HG03060 (cell line): ENCODE measurements around the gene ITPKB.

ENCODE experiments used
- ATAC-seq: cut with Tn5 transposase; IDR thresholded peaks from one replicate; pipeline ENCODE4 v1.9.1; 2021; ENCODE audit warnings: low read depth, moderate number of reproducible peaks; ENCODE audit not compliant: unreplicated experiment

ITPKB gene

GRCh38 chr1:226672339-226672762 is 66.7 kb downstream of the ITPKB start:
- no peak for ATAC-seq

GRCh38 chr1:226671277-226671676 is 67.8 kb downstream of the ITPKB start:
- no peak for ATAC-seq

- ATAC-seq, result no peak
Observed at GRCh38 chr1:226670073-226670472, 69.0 kb downstream of the ITPKB start.

- no peak for ATAC-seq
Observed at GRCh38 chr1:226668173-226668560, 70.9 kb downstream of the ITPKB start.

- ATAC-seq, result no peak
Observed at GRCh38 chr1:226666692-226667091, 72.4 kb downstream of the ITPKB start.

- ATAC-seq, result no peak
Observed at GRCh38 chr1:226666164-226666506, 72.9 kb downstream of the ITPKB start.

GRCh38 chr1:226665505-226666163 is 73.4 kb downstream of the ITPKB start:
- no peak for ATAC-seq

- ATAC-seq, result no peak
Observed at GRCh38 chr1:226664413-226665101, 74.5 kb downstream of the ITPKB start.

- ATAC-seq, result no peak
Observed at GRCh38 chr1:226663327-226663704, 75.8 kb downstream of the ITPKB start.

- peak; percentile 95 for ATAC-seq
Observed at GRCh38 chr1:226662642-226663326, 76.3 kb downstream of the ITPKB start.

- ATAC-seq, result no peak
Observed at GRCh38 chr1:226661965-226662364, 77.1 kb downstream of the ITPKB start.

GRCh38 chr1:226661271-226661670 is 77.8 kb downstream of the ITPKB start:
- ATAC-seq, result no peak

- no peak for ATAC-seq
Observed at GRCh38 chr1:226660410-226661182, 78.5 kb downstream of the ITPKB start.

GRCh38 chr1:226659641-226660040 is 79.4 kb downstream of the ITPKB start:
- ATAC-seq, result no peak

- ATAC-seq, result no peak
Observed at GRCh38 chr1:226659136-226659535, 79.9 kb downstream of the ITPKB start.

GRCh38 chr1:226658546-226659125 is 80.4 kb downstream of the ITPKB start:
- ATAC-seq, result no peak

- no peak for ATAC-seq
Observed at GRCh38 chr1:226657895-226658545, 81.1 kb downstream of the ITPKB start.

GRCh38 chr1:226656601-226657277 is 82.3 kb downstream of the ITPKB start:
- ATAC-seq, result no peak

- ATAC-seq, result no peak
Observed at GRCh38 chr1:226656201-226656600, 82.9 kb downstream of the ITPKB start.
